Ovary (tissue), 3 donors: ENCODE measurements around the gene CEP350.

Experiments
- EP300 ChIP-seq: sonication (generic); formaldehyde crosslinking; IDR thresholded peaks from one replicate; pipeline ENCODE4 v1.6.1; 2017; ENCODE audit warnings: antibody characterized with exemption
- TF ChIP-seq, protein P1 (sequence below), 3 donors: fragments of 450-650 bp in 2 of 3; fragments of 200-600 bp in 1 of 3; IDR thresholded peaks; one replicate each; pipeline versions ENCODE4 v1.5.1 to v1.8.0; 2016 to 2022; ENCODE audit warnings: antibody characterized with exemption in 3 of 3, mild to moderate bottlenecking in 1 of 3
- donor health status: DM: no; HTN: no; CAD: no.

DNA sequence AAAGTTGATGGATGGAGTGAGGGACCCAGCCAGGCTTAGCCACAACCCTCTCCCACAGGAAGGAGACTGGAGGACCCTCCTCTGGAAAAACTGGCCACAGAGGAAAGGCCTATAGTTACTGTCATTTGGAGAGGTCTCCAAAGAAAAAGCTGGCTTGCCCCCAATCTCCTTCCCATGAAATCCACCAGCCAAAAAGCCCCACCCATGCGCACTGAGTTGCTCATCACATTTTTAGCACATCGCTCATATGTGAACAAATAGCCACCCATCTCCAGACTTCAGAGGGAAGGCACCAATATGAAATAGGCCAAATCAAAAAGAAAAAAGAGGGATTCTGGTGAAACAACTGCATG, 163.1 kb downstream of the CEP350 start:
- TF ChIP-seq, protein P1, sequence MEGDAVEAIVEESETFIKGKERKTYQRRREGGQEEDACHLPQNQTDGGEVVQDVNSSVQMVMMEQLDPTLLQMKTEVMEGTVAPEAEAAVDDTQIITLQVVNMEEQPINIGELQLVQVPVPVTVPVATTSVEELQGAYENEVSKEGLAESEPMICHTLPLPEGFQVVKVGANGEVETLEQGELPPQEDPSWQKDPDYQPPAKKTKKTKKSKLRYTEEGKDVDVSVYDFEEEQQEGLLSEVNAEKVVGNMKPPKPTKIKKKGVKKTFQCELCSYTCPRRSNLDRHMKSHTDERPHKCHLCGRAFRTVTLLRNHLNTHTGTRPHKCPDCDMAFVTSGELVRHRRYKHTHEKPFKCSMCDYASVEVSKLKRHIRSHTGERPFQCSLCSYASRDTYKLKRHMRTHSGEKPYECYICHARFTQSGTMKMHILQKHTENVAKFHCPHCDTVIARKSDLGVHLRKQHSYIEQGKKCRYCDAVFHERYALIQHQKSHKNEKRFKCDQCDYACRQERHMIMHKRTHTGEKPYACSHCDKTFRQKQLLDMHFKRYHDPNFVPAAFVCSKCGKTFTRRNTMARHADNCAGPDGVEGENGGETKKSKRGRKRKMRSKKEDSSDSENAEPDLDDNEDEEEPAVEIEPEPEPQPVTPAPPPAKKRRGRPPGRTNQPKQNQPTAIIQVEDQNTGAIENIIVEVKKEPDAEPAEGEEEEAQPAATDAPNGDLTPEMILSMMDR (IDR thresholded peaks at IDR 0.05) = no peak
- no peak for TF ChIP-seq EP300
